Embryonic facial prominence (tissue), 1 donor: Measurements from ENCODE around the gene SQSTM1.
"Not testable (repeated sequence)": the region's sequence is repeated elsewhere in the genome, so short reads cannot be mapped to it uniquely, and the experiment has no call there.

ENCODE experiments used
- DNase-seq: peaks from one replicate; pipeline ENCODE4 v3.0.0-alpha.2; 2016; ENCODE audit errors: extremely low spot score

SQSTM1 gene

GRCh38 chr5:179824745-179825112 lies 4.0 kb downstream of the SQSTM1 start:
- no peak for DNase-seq

GRCh38 chr5:179825655-179826182 lies 5.0 kb downstream of the SQSTM1 start:
- no peak for DNase-seq

- DNase-seq = no peak
Measured at GRCh38 chr5:179827680-179828079, 7.0 kb downstream of the SQSTM1 start.

GRCh38 chr5:179828756-179829421 lies 8.2 kb downstream of the SQSTM1 start:
- no peak for DNase-seq

GRCh38 chr5:179829732-179830435 lies 9.2 kb downstream of the SQSTM1 start:
- no peak for DNase-seq

GRCh38 chr5:179830818-179831468 lies 10.2 kb downstream of the SQSTM1 start:
- no peak for DNase-seq

- no peak for DNase-seq
Measured at GRCh38 chr5:179832039-179832745, 11.5 kb downstream of the SQSTM1 start.

- no peak for DNase-seq
Measured at GRCh38 chr5:179833056-179833708, 12.5 kb downstream of the SQSTM1 start.

GRCh38 chr5:179833709-179834070 lies 13.0 kb downstream of the SQSTM1 start:
- no peak for DNase-seq

- DNase-seq = no peak
Measured at GRCh38 chr5:179834120-179834519, 13.4 kb downstream of the SQSTM1 start.

GRCh38 chr5:179834871-179835270 lies 14.2 kb downstream of the SQSTM1 start:
- DNase-seq = not testable (repeated sequence)

- no peak for DNase-seq
Measured at GRCh38 chr5:179836225-179837019, 15.7 kb downstream of the SQSTM1 start.

GRCh38 chr5:179837076-179838011 lies 16.6 kb downstream of the SQSTM1 start:
- DNase-seq = no peak

GRCh38 chr5:179839328-179840256 lies 18.9 kb downstream of the SQSTM1 start:
- no peak for DNase-seq

GRCh38 chr5:179840321-179840720 lies 19.6 kb downstream of the SQSTM1 start:
- DNase-seq = no peak

GRCh38 chr5:179840766-179841165 lies 20.1 kb downstream of the SQSTM1 start:
- no peak for DNase-seq

- no peak for DNase-seq
Measured at GRCh38 chr5:179841621-179842020, 20.9 kb downstream of the SQSTM1 start.

- DNase-seq = no peak
Measured at GRCh38 chr5:179852993-179853547, 32.4 kb downstream of the SQSTM1 start.
